Ascending aorta (tissue), 2 donors: Measurements from ENCODE around the gene TMEM14A. TPM values are rescaled to one million over a fixed set of nuclear protein-coding genes. Genes with fewer than 3 reads are reported as not detected.
A peak's percentile ranks its signal among the peaks of the same experiment; 100 is the strongest.
"Not testable (repeated sequence)": the region's sequence is repeated elsewhere in the genome, so short reads cannot be mapped to it uniquely, and the experiment has no call there.

Experiments
- DNase-seq, 2 donors: peaks; one replicate each; pipeline ENCODE4 v3.0.0-alpha.2; 2019; ENCODE audit warnings: low spot score in 2 of 2
- H3K27ac ChIP-seq, 2 donors: fragments of 200-600 bp; sonication (generic); one replicate each; pipeline ENCODE4 v1.5.1; 2016 to 2017; ENCODE audit warnings: mild to moderate bottlenecking in 1 of 2
- H3K27me3 ChIP-seq: fragments of 200-600 bp; sonication (generic); one replicate; pipeline ENCODE4 v1.5.1; 2017
- H3K36me3 ChIP-seq, 2 donors: fragments of 200-600 bp; sonication (generic); one replicate each; pipeline ENCODE4 v1.5.1; 2016
- H3K4me1 ChIP-seq, 2 donors: fragments of 200-600 bp; sonication (generic); one replicate each; pipeline ENCODE4 v1.5.1; 2016 to 2017; ENCODE audit warnings: mild to moderate bottlenecking in 1 of 2
- H3K4me3 ChIP-seq, 2 donors: fragments of 200-600 bp; sonication (generic); one replicate each; pipeline ENCODE4 v1.5.1; 2016 to 2017; ENCODE audit warnings: mild to moderate bottlenecking in 1 of 2
- H3K9me3 ChIP-seq, 2 donors: fragments of 200-600 bp; sonication (generic); one replicate each; pipeline ENCODE4 v1.5.1; 2016
- intact Hi-C: fragments of 100-400 bp; cut with DNase I; formaldehyde crosslinking; loops from one replicate; pipeline ENCODE4 v1.15.1; 2023
- total RNA-seq: library from RNA; depleted of rRNA; stranded (reverse); fragments of >200 nt; gene quantifications from one replicate; pipeline ENCODE4 v1.1.0, GENCODE V29; 2016
- TF ChIP-seq, protein P1 (sequence below), 3 experiments: fragments of 200-600 bp in 2 of 3; fragments of 450-650 bp in 1 of 3; sonication (generic) in 2 of 3; IDR thresholded peaks; one replicate each; pipeline ENCODE4 v1.5.1; 2016 to 2019; ENCODE audit warnings: antibody characterized with exemption in 3 of 3, mild to moderate bottlenecking in 1 of 3, moderate library complexity in 1 of 3

Gene TMEM14A
- total RNA-seq, 1 donor from 2014 or later: 11.9 TPM

DNA sequence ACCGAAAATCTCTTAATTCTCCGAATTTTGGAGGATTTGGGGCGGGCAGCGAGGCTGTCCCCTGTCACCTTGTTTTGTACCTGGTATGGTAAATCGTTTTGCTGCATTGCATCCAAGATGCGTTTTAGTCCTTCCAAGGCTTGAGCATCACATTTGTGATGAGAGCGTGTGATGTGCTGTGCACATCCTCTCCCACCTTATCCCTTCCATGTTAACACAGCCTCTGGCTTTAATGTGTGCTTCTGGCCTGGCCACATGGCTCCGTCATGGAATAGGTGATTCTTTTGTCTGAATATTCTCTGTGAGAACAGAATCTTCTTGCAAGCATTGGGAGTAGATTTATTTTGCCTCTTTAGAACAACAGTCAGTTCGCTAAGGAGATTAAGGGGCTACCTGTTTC is 763 bp downstream of the TMEM14A start:
- TF ChIP-seq, protein P1, sequence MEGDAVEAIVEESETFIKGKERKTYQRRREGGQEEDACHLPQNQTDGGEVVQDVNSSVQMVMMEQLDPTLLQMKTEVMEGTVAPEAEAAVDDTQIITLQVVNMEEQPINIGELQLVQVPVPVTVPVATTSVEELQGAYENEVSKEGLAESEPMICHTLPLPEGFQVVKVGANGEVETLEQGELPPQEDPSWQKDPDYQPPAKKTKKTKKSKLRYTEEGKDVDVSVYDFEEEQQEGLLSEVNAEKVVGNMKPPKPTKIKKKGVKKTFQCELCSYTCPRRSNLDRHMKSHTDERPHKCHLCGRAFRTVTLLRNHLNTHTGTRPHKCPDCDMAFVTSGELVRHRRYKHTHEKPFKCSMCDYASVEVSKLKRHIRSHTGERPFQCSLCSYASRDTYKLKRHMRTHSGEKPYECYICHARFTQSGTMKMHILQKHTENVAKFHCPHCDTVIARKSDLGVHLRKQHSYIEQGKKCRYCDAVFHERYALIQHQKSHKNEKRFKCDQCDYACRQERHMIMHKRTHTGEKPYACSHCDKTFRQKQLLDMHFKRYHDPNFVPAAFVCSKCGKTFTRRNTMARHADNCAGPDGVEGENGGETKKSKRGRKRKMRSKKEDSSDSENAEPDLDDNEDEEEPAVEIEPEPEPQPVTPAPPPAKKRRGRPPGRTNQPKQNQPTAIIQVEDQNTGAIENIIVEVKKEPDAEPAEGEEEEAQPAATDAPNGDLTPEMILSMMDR (IDR thresholded peaks at IDR 0.05): no peak
- peak overlapping the region; percentile 82 to 86 for H3K4me3 ChIP-seq
- H3K36me3 ChIP-seq: peaks cover 2 to 5% of the 10 kb centered on the region in 2 donors
- no peak overlapping the region for H3K27ac ChIP-seq
- intact Hi-C loops: loop anchor here (5.0 kb wide), 3 partner anchors 211 to 396 kb away; partner anchors contain the start of gene FBXO9
- no peaks in the 10 kb centered on the region for H3K9me3 ChIP-seq
- H3K4me1 ChIP-seq: peaks cover 6 to 10% of the 10 kb centered on the region in 2 donors
- H3K27me3 ChIP-seq: no peaks in the 10 kb centered on the region
- no peak for DNase-seq

DNA sequence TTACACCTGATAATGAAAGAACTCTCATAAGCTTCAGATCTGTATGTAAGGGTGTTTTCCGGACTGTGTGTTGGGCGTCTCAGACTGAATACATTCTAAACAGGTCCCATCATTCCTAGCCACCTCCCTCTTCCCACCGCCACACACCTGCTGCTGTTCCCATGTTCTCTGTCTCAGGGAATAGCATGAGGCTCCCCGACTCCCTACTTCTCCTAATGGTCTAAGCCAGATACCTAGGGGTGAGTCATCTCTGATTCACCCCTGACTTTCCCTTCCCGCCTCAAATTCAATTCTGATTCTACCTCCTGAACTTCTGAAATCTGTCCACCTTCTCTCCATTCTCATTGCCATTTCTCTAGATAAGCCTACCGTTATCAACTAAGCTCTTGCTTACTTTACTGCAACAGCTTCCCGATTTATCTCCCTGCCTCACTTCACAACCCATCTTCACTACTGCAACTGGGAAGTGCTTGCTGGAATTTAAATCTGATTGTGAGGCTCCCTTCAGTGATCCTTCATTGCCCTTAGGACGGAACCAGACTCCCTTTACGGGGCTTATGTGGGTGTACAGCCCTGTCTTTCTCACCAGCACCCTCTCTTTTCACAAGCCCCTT is 1.6 kb downstream of the TMEM14A start:
- DNase-seq: no peak
- Histone ChIP-seq H3K4me3 (no peak overlapping the region), H3K9me3 (no peaks in the 10 kb centered on the region), H3K36me3 (peaks cover 8 to 14% of the 10 kb centered on the region in 2 donors), H3K27me3 (no peaks in the 10 kb centered on the region), H3K4me1 (peaks cover 6 to 10% of the 10 kb centered on the region in 2 donors), H3K27ac (no peak overlapping the region)
- intact Hi-C loops: loop anchor here (5.0 kb wide), 3 partner anchors 210 to 395 kb away; partner anchors contain the start of gene FBXO9
- TF ChIP-seq, protein P1 (IDR thresholded peaks at IDR 0.05): no peak

DNA sequence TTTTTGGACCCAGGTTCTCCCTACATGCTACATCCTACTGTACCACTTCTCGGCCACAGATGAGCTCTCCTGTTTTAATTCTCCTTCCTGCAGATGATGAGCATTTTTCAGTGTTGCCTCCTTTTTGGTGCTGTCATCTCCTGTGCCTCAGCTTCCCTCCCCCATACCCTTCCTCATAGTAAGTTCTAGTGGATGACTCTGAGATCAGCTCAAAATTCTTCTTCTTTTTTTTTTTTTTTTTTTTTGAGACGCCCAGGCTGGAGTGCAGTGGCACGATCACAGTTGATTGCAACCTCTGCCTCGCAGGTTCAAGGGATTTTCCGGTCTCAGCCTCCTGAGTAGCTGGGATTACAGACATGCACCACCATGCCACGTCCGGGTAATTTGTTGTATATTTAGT is 3.8 kb downstream of the TMEM14A start:
- Histone ChIP-seq H3K27me3 (no peaks in the 10 kb centered on the region), H3K9me3 (no peaks in the 10 kb centered on the region), H3K4me1 (peaks cover 6 to 10% of the 10 kb centered on the region in 2 donors), H3K4me3 (no peak overlapping the region), H3K27ac (no peak overlapping the region), H3K36me3 (peaks cover 11 to 19% of the 10 kb centered on the region in 2 donors)
- intact Hi-C loops: loop anchor here (5.0 kb wide), 3 partner anchors 208 to 393 kb away; partner anchors contain the start of gene FBXO9
- TF ChIP-seq, protein P1 (IDR thresholded peaks at IDR 0.05): no peak
- DNase-seq: no peak

DNA sequence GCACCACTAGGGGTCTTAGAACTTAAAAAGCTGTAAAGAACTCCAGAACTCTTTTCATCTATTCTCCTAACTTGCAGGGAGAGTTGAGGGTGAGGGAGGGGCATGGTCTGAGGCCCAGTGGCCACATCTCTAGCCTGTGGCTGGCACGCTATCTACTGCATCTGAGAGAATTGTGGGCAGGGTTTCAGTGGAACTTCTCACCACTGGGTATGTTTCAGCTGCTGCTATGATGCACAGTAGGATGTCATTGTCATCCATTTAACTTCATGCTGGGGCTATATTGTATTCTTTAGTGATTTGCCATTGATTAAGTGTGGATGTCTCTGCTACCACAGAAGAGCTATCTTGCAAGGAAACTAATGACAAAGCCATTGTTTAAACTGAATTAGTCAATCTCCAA is 4.5 kb downstream of the TMEM14A start:
- Histone ChIP-seq H3K4me3 (no peak overlapping the region), H3K36me3 (peaks cover 11 to 19% of the 10 kb centered on the region in 2 donors), H3K4me1 (peaks cover 5 to 10% of the 10 kb centered on the region in 2 donors), H3K27me3 (no peaks in the 10 kb centered on the region), H3K27ac (no peak overlapping the region), H3K9me3 (no peaks in the 10 kb centered on the region)
- intact Hi-C loops: no loop called here
- no peak for DNase-seq
- TF ChIP-seq, protein P1 (IDR thresholded peaks at IDR 0.05): no peak

DNA sequence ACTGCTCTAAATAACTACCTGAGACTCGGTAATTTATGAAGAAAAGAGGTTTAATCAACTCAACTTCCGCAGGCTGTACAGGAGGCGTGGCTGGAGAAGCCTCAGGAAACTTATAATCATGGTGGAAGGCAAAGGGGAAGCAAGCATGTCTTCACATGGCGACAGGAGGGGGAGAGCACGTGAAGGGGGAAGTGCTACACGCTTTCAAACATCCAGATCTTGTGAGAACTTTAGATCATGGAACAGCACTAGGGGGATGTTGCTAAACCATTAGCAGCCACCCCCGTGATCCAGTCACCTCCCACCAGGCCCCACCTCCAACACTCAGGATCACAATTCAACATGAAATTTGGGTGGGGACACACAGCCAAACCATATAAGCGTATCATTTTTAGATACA is 5.7 kb downstream of the TMEM14A start:
- H3K27me3 ChIP-seq, intact Hi-C loops, H3K27ac ChIP-seq, H3K4me1 ChIP-seq, DNase-seq, H3K4me3 ChIP-seq, H3K9me3 ChIP-seq: not testable (repeated sequence)
- peaks cover 11 to 21% of the 10 kb centered on the region in 2 donors for H3K36me3 ChIP-seq

DNA sequence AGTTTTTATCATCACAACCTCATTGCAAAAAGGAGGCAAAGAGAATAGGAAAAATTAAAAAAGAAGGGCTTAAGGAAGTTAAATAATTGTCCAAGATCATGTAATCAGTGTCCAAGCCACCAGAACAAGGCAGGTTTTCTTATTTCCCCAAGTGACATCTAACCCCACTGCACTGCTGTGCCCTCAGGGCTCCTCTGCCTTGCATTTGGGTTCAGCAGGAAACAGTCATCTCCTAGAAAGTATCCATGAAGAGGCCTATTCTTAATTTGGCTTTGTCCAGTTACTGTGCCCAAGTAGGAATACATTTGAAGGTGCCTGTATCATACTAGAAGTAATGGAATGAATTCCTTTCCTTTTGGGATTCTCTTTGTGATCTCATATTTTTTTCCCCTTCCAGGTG is 10.5 kb downstream of the TMEM14A start:
- H3K36me3 ChIP-seq: peaks cover 20 to 40% of the 10 kb centered on the region in 2 donors
- no peaks in the 10 kb centered on the region for H3K9me3 ChIP-seq

More for the DNA sequence above, 10.5 kb downstream of the TMEM14A start:
- Histone ChIP-seq H3K27ac (no peak overlapping the region), H3K4me1 (no peaks in the 10 kb centered on the region), H3K27me3 (no peaks in the 10 kb centered on the region), H3K4me3 (no peak overlapping the region)
- TF ChIP-seq, protein P1 (IDR thresholded peaks at IDR 0.05): no peak
- intact Hi-C loops: no loop called here
- DNase-seq: no peak
